ENCODE data around the gene MBD4.

Gene MBD4

GRCh38 chr3:129382366-129382765, 57.4 kb downstream of the MBD4 start:
- Histone ChIP-seq H3K27me3 (ENCODE audit: control insufficient read depth, insufficient read depth, low read length) (no peaks in the 10 kb centered on the region), H3K4me1 (ENCODE audit: control insufficient read depth, insufficient read depth, low read length) (peaks cover 7% of the 10 kb centered on the region; the same call in 1 of the 2 replicates), H3K4me3 (ENCODE audit: low read depth, low read length) (no peak overlapping the region), H3K27ac (ENCODE audit: low read depth, low read length) (no peak overlapping the region), H3K9ac (ENCODE audit: low read depth, low read length) (no peak overlapping the region), H3K36me3 (ENCODE audit: control insufficient read depth, insufficient read depth, low read length) (0 out of 2 replicates have a peak, but pooled peaks cover 1% of the 10 kb centered on the region), H3K9me3 (ENCODE audit: control insufficient read depth, insufficient read depth, low read length) (no peaks in the 10 kb centered on the region)
